HepG2 (cell line): ENCODE measurements around the gene PSMC3IP. TPM values are rescaled to one million over a fixed set of nuclear protein-coding genes. Genes with fewer than 3 reads are reported as not detected.

ENCODE experiments used
- CAMTA2 ChIP-seq: sonication (generic); formaldehyde crosslinking; IDR thresholded peaks from 2 replicates; pipeline ENCODE4 v1.4.0; 2020; ENCODE audit warnings: mild to moderate bottlenecking, missing genetic modification reagents, borderline replicate concordance
- DZIP1 ChIP-seq: sonication (generic); formaldehyde crosslinking; IDR thresholded peaks from 2 replicates; pipeline ENCODE4 v1.5.0; 2020; ENCODE audit warnings: mild to moderate bottlenecking, missing genetic modification reagents
- EHMT2 ChIP-seq: fragments of 200-600 bp; sonication (generic); IDR thresholded peaks from 2 replicates; pipeline ENCODE4 v1.7.0; 2017; ENCODE audit warnings: antibody characterized with exemption, low read depth, low read length, borderline replicate concordance
- HNF4A ChIP-seq: sonication (generic); formaldehyde crosslinking; IDR thresholded peaks from 2 replicates; pipeline ENCODE4 v1.4.0; 2020; ENCODE audit warnings: missing genetic modification reagents
- MEIS2 ChIP-seq: sonication (generic); formaldehyde crosslinking; IDR thresholded peaks from 2 replicates; pipeline ENCODE4 v1.9.0; 2021; ENCODE audit warnings: mild to moderate bottlenecking, missing genetic modification reagents
- MYNN ChIP-seq: sonication (generic); formaldehyde crosslinking; IDR thresholded peaks from 2 replicates; pipeline ENCODE4 v1.4.0; 2020; ENCODE audit warnings: mild to moderate bottlenecking, low read depth, missing genetic modification reagents
- NCOA2 ChIP-seq: sonication (generic); formaldehyde crosslinking; IDR thresholded peaks from 2 replicates; pipeline ENCODE4 v1.8.0; 2022; ENCODE audit warnings: inconsistent platforms
- POLR2AphosphoS5 ChIP-seq: IDR thresholded peaks from 2 replicates; pipeline ENCODE4 v1.6.1; 2012; ENCODE audit warnings: low read depth, low read length
- RBFOX2 ChIP-seq: fragments of 200-400 bp; formaldehyde crosslinking; IDR thresholded peaks from 2 replicates; pipeline ENCODE4 v1.6.1; 2017; ENCODE audit warnings: low read depth, mild to moderate bottlenecking, low read length
- RBM22 ChIP-seq: fragments of 200-400 bp; formaldehyde crosslinking; optimal IDR thresholded peaks from 2 replicates; pipeline ENCODE3; 2017; ENCODE audit warnings: mild to moderate bottlenecking, low read length, moderate library complexity
- TARDBP ChIP-seq: sonication (generic); formaldehyde crosslinking; IDR thresholded peaks from 2 replicates; pipeline ENCODE4 v1.8.0; 2022; ENCODE audit warnings: mild to moderate bottlenecking, missing genetic modification reagents
- ZBTB1 ChIP-seq: sonication (generic); formaldehyde crosslinking; IDR thresholded peaks from 2 replicates; pipeline ENCODE4 v1.4.0; 2020; ENCODE audit warnings: missing genetic modification reagents, borderline replicate concordance
- ZMYM2 ChIP-seq: sonication (generic); formaldehyde crosslinking; IDR thresholded peaks from 2 replicates; pipeline ENCODE4 v1.8.0; 2022; ENCODE audit warnings: mild to moderate bottlenecking, missing genetic modification reagents
- ZNF326 ChIP-seq: sonication (generic); formaldehyde crosslinking; IDR thresholded peaks from 2 replicates; pipeline ENCODE4 v1.4.0; 2020; ENCODE audit warnings: missing genetic modification reagents, borderline replicate concordance
- ZNF749 ChIP-seq: sonication (generic); formaldehyde crosslinking; IDR thresholded peaks from 2 replicates; pipeline ENCODE4 v1.8.0; 2022; ENCODE audit warnings: mild to moderate bottlenecking, missing genetic modification reagents, moderate library complexity, borderline replicate concordance
- ZNF891 ChIP-seq: sonication (generic); formaldehyde crosslinking; IDR thresholded peaks from 2 replicates; pipeline ENCODE4 v1.5.0; 2020; ENCODE audit warnings: mild to moderate bottlenecking, missing genetic modification reagents
- polyA plus RNA-seq, 8 experiments: library from polyadenylated mRNA; depleted of rRNA in 3 of 8; stranded (reverse) in 7 of 8; unstranded in 1 of 8; fragments of >200 nt; fragmentation: Illumina TruSeq in 4 of 8; extraction: Trizol in 4 of 8; gene quantifications; 2 replicates each; pipeline versions ENCODE4 v1.2.1 to v1.2.3, GENCODE V29; 2011 to 2016; ENCODE audit warnings: low read depth in 4 of 8, missing spikeins in 1 of 8, mixed read lengths in 1 of 8; ENCODE audit not compliant: insufficient read depth in 1 of 8
- total RNA-seq, 5 experiments: library from RNA; depleted of rRNA; stranded (reverse); fragments of >200 nt; fragmentation: Illumina TruSeq; extraction: Trizol; gene quantifications; 2 replicates each; pipeline ENCODE4 v1.2.3, GENCODE V29; 2016; ENCODE audit warnings: low read depth in 1 of 5
- TF ChIP-seq, protein P1 (sequence below): sonication (generic); formaldehyde crosslinking; IDR thresholded peaks from 2 replicates; pipeline ENCODE4 v1.9.0; 2022; ENCODE audit warnings: low read depth, missing genetic modification reagents
- TF ChIP-seq, protein P2 (sequence below): sonication (generic); formaldehyde crosslinking; IDR thresholded peaks from 2 replicates; pipeline ENCODE4 v1.9.0; 2022; ENCODE audit warnings: missing genetic modification reagents, mild to moderate bottlenecking, borderline replicate concordance
- TF ChIP-seq, protein P3 (sequence below): sonication (generic); formaldehyde crosslinking; IDR thresholded peaks from 2 replicates; pipeline ENCODE4 v1.4.0; 2020; ENCODE audit warnings: missing genetic modification reagents
- TF ChIP-seq, protein P4 (sequence below): sonication (generic); formaldehyde crosslinking; IDR thresholded peaks from 2 replicates; pipeline ENCODE4 v1.8.0; 2022; ENCODE audit warnings: mild to moderate bottlenecking, missing genetic modification reagents, moderate library complexity

PSMC3IP gene
- total and polyA plus RNA-seq, 2 of the 13 experiments (the other 11 are each of a cell fraction or from before 2014, with no cell fraction given) = 6.5 to 22.4 TPM

DNA sequence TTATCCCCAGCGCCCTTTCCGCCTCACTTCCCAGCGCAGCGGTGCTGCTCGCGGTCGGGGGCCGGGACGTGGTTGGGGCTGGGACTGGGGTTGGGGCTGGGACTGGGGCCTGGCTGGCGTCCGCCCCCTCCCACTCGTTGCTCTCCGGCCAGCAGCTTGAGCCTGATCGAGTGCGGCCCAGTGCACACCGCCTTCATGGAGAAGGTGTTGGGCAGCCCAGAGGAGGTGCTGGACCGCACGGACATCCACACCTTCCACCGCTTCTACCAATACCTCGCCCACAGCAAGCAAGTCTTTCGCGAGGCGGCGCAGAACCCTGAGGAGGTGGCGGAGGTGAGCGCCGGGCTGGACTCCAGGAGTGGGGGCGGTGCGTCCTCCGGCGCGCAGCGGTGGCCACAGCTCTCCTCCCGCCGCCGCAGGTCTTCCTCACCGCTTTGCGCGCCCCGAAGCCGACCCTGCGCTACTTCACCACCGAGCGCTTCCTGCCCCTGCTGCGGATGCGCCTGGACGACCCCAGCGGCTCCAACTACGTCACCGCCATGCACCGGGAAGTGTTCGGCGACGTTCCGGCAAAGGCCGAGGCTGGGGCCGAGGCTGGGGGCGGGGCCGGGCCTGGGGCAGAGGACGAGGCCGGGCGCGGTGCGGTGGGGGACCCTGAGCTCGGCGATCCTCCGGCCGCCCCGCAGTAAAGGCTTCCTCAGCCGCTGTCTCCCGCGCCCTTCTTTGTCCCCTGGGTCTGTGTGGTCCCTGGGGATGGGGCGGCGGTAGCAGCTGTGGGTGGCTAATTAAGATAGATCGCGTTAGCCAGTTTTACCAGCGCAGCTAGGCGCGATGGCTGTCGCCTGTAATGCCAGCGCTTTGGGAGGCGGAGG lies 23.0 kb downstream of the PSMC3IP start (continued):
- TF ChIP-seq CAMTA2 (CRISPR knock-in tag) (0 out of 2 replicates have a peak, but pooled peaks have one; percentile 18), ZNF326 (CRISPR knock-in tag) (no peak), ZMYM2 (CRISPR knock-in tag) (no peak), ZNF749 (CRISPR knock-in tag) (peak; percentile 83; the same call in 1 of the 2 replicates), HNF4A (CRISPR knock-in tag) (peak; percentile 54; the same call in 1 of the 2 replicates), DZIP1 (CRISPR knock-in tag) (no peak; the same call in 1 of the 2 replicates), RBM22 (peak; percentile 56), TARDBP (peak; percentile 77), EHMT2 (no peak), MEIS2 (CRISPR knock-in tag) (peak; percentile 79), NCOA2 (CRISPR knock-in tag) (peak; percentile 58; the same call in 1 of the 2 replicates), ZBTB1 (CRISPR knock-in tag) (no peak), POLR2AphosphoS5 (peak; percentile 90), RBFOX2 (peak; percentile 96), ZNF891 (CRISPR knock-in tag) (no peak), MYNN (no peak; the same call in 1 of the 2 replicates)
- TF ChIP-seq, protein P1, sequence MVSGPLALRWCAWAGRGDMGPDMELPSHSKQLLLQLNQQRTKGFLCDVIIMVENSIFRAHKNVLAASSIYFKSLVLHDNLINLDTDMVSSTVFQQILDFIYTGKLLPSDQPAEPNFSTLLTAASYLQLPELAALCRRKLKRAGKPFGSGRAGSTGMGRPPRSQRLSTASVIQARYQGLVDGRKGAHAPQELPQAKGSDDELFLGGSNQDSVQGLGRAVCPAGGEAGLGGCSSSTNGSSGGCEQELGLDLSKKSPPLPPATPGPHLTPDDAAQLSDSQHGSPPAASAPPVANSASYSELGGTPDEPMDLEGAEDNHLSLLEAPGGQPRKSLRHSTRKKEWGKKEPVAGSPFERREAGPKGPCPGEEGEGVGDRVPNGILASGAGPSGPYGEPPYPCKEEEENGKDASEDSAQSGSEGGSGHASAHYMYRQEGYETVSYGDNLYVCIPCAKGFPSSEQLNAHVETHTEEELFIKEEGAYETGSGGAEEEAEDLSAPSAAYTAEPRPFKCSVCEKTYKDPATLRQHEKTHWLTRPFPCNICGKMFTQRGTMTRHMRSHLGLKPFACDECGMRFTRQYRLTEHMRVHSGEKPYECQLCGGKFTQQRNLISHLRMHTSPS (CRISPR knock-in tag) = no peak
- TF ChIP-seq, protein P2, sequence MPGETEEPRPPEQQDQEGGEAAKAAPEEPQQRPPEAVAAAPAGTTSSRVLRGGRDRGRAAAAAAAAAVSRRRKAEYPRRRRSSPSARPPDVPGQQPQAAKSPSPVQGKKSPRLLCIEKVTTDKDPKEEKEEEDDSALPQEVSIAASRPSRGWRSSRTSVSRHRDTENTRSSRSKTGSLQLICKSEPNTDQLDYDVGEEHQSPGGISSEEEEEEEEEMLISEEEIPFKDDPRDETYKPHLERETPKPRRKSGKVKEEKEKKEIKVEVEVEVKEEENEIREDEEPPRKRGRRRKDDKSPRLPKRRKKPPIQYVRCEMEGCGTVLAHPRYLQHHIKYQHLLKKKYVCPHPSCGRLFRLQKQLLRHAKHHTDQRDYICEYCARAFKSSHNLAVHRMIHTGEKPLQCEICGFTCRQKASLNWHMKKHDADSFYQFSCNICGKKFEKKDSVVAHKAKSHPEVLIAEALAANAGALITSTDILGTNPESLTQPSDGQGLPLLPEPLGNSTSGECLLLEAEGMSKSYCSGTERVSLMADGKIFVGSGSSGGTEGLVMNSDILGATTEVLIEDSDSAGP (CRISPR knock-in tag) = peak; percentile 88
- TF ChIP-seq, protein P3, sequence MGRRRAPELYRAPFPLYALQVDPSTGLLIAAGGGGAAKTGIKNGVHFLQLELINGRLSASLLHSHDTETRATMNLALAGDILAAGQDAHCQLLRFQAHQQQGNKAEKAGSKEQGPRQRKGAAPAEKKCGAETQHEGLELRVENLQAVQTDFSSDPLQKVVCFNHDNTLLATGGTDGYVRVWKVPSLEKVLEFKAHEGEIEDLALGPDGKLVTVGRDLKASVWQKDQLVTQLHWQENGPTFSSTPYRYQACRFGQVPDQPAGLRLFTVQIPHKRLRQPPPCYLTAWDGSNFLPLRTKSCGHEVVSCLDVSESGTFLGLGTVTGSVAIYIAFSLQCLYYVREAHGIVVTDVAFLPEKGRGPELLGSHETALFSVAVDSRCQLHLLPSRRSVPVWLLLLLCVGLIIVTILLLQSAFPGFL (CRISPR knock-in tag) = 0 out of 2 replicates have a peak, but pooled peaks have one; percentile 44
- TF ChIP-seq, protein P4, sequence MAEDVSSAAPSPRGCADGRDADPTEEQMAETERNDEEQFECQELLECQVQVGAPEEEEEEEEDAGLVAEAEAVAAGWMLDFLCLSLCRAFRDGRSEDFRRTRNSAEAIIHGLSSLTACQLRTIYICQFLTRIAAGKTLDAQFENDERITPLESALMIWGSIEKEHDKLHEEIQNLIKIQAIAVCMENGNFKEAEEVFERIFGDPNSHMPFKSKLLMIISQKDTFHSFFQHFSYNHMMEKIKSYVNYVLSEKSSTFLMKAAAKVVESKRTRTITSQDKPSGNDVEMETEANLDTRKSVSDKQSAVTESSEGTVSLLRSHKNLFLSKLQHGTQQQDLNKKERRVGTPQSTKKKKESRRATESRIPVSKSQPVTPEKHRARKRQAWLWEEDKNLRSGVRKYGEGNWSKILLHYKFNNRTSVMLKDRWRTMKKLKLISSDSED (CRISPR knock-in tag) = no peak
